Right hindlimb (tissue), 1 donor: Measurements from ENCODE around the gene ITSN1.
"Not testable (repeated sequence)": the region's sequence is repeated elsewhere in the genome, so short reads cannot be mapped to it uniquely, and the experiment has no call there.

Source experiments
- DNase-seq: peaks from one replicate; pipeline ENCODE4 v3.0.0-alpha.2; 2018

Gene ITSN1

DNA sequence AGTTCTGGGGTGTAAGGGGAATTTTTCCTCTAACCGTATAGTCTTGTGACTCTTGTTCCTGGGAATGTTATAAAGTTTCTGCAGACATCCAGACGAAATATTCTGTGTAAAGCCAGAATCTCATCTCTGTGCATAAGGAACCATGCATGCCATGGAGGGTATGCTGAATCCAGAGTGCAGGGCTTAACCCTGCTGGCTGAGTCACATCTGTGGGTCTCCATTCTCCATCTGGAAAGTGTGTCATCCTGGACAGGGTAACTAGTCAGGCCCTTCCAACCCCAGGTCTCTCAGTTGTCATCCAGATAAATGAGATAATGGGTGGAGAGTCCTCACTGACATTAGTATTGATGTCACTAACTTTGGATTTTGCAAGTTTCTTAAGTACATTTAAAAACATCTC lies 224.5 kb downstream of the ITSN1 start:
- DNase-seq, result no peak

DNA sequence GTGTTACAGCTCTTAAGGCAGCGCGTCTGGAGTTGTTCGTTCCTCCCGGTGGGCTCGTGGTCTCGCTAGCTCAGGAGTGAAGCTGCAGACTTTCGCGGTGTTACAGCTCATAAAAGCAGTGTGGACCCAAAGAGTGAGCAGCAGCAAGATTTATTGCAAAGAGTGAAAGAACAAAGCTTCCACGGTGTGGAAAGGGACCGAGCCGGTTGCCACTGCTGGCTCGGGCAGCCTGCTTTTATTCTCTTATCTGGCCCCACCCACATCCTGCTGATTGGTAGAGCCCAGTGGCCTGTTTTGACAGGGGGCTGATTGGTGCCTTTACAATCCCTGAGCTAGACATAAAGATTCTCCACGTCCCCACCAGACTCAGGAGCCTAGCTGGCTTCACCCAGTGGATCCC lies 225.6 kb downstream of the ITSN1 start:
- DNase-seq, result not testable (repeated sequence)

DNA sequence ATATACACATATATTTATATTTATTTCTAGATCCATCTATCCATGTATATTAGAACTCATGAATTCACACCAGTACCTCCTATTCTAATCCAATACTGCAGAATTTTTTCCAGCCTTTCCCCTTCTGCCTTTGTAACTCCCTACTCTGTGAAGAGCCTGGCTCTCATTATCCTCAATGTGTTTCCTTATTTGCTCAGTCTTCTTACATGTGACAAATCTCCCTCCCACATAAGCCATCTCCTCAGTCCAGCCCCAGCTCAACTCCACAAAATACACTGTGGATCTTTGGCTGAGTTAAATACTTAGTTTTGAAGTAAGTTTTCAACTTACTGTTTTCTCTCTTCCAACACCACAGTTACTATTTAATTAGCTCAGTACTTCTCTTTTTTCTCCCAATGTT lies 227.6 kb downstream of the ITSN1 start:
- no peak for DNase-seq

DNA sequence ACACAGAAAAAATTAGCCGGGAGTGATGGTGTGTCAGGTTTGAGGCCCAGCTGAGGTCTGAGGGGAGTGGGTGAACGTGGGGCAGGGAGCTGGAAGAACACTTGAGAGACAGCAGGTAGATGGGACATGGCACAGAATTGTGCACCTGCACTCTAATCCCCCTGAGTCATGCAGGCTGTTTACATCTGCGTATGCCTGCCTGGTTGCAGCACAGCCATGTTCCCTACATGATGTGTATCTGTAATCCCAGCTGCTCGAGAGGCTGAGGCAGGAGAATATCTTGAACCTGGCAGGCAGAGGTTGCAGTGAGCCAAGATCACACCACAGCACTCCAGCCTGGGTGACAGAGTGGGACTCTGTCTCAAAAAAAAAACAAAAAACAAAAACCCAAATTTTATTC lies 228.5 kb downstream of the ITSN1 start:
- DNase-seq, result no peak

DNA sequence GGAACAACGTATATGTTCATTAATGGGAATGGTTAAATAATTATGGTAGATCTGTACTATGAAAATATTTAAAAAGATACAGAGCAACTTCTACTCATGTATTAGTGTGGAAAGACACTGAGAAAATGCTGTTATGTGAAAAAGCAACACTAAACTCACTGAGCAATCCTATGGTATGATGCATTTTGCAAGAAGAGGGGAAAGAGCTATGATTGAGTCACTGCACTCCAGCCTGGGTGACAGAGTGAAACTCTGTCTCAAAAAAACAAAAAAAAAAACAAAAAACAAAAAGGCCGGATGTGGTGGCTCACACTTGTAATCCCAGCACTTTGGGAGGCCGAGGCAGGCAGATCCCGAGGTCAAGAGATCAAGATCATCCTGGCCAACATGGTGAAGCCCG lies 228.9 kb downstream of the ITSN1 start:
- no peak for DNase-seq

DNA sequence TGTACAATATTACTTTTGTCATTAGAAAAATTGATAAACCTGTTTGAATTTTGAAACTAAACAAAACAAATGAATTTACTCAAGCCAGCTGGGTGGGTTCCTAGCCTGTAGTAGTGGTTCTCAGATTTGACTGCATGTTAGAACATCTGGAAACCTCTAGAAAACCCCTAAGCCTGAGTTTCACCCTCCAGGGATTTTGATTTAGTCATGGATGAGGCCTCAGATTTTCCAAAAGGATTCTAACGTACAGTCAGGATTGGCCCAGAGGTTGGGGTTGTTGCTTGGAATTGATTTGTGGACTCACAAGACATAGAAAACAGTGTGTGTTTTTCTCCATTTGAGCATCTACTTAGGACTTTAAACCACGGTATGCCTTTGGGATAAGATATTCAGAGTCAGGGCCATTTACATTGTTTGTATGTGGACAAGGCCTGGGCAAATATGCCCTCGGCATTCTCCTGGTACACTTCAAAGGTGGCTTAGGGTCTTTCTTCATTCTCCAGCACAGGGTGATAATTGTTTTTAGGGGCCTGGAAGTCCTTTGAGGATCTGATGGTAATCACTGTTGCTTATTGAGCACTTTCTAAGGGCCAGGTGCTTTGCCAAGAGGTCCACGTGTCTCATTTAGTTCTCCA lies 230.7 kb downstream of the ITSN1 start:
- no peak for DNase-seq

DNA sequence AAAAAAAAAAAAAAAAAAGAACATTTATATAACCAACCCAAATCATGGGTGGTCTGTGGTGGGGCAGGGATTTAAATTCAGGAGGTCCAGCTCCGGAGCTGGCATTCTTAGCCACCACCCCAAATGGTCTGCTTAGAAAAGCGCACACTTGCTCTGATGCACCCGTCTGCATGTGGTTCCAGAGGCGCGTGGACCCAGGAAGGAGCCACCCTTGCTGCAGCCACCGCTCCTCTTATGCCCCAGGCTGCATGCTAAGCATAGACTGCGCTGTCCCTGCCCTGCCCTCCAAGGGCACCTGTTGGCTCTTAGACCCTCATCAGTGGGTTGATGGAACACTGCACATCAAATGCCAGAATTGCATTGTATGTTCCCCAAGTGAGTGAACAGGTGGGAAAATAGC lies 231.9 kb downstream of the ITSN1 start:
- DNase-seq, result no peak

DNA sequence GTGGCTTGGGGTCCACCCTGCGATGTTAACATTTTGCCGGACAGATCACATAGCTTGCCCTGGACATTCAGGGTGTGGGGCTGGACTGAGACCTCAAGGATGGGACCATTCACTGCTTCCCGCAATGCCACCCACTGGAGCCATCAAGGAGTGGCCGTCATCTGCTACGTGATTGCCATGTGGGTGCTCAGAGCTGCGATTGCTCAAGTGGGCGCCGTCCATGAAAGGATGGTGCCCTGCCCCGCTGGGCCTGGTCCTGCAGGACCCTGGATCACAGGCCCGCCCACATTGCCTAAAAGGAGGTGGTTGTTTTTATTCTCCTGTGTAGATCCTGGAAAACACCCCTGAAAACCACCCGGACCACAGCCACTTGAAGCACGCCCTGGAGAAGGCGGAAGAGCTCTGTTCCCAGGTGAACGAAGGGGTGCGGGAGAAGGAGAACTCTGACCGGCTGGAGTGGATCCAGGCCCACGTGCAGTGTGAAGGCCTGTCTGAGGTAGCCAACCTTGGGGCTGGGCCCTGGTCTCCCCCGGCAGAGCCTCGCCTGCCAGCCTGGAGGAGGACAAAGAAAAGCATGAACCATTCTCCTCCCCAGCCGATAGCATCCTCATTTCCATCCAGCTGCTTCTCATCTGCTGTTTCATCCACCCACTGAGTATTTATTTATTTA lies 232.9 kb downstream of the ITSN1 start:
- DNase-seq, result no peak

DNA sequence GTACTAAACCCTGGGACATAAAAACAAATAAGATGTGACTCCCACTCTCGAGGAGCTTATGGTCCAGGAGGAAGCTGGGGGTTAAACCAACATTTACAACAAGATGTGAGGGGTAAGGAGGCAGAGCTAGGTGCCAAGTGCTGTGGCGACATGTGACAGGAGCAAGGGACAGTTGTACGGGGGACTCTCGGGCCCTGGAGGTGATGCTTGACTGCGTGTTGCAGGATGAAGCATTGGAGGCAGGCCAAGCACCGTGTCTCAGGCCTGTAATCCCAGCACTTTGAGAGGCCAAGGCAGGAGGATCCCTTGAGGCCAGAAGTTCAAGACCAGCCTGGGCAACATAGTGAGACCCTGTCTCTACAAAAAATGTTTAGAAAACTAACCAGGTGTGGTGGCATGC lies 236.5 kb downstream of the ITSN1 start:
- DNase-seq, result no peak

DNA sequence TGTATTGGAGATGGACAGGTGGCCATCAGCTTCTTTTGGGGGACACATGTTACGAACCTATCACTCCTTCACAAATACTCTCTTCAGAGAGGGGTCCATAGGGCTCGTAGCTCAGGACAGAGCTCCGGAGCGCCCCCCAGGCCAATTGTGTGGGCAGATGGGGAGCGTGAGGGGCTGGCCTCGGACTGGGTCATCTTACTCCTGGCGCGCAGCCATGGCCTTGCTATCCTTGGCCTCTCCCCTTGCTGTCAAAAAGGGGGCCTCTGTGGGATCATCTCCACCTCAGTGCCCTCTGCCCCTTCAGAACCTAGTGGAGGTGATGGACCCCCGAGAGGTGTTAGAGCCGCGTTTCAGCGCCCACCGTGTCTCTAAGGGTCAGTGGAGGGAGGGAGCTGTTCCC lies 238.3 kb downstream of the ITSN1 start:
- no peak for DNase-seq

DNA sequence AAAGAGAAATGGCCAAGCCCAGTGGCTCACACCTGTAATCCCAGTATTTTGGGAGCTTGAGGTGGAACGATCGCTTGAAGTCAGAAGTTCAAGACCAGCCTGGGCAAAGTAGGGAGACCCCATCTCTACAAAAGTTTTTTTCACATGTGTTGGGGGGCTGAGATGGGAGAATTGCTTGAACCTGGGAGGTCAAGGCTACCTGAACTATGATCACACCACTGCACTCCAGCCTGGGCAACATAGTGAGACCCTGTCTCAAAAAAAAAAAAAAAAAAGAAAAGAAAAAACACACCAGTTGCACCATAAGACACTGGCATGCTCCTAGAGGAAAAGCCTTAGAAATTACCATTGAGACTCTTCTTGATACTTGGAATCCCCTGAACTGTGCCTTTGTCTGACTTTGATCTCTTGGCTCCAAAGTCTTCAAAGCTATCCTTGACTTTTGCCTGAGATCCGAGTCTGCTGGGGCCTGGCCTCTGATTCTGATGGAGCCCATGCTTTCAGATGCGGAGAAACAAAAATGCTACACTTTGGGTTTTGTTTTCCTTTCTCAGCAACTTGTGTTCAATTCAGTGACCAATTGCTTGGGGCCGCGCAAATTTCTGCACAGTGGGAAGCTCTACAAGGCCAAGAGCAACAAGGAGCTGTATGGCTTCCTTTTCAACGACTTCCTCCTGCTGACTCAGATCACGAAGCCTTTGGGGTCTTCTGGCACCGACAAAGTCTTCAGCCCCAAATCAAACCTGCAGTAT lies 239.6 kb downstream of the ITSN1 start:
- DNase-seq, result no peak

DNA sequence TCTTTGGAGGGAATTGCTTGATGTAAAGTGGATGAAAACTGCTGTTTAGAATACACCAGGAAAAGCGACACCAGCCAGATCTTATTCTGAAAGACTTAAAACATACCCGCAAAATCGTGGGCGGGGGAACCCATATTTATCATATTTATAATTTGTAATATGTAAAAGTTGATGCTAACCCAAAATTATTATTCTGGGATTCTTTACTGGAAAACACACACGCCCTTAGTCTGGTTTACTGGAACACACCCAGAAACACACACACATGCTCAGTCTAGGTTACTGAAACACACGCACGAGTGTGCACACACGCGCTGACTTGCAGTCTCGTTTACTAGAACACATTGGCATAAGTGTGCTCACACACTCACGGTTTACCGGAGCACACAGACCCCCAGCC lies 240.8 kb downstream of the ITSN1 start:
- peak; percentile 40 for DNase-seq

DNA sequence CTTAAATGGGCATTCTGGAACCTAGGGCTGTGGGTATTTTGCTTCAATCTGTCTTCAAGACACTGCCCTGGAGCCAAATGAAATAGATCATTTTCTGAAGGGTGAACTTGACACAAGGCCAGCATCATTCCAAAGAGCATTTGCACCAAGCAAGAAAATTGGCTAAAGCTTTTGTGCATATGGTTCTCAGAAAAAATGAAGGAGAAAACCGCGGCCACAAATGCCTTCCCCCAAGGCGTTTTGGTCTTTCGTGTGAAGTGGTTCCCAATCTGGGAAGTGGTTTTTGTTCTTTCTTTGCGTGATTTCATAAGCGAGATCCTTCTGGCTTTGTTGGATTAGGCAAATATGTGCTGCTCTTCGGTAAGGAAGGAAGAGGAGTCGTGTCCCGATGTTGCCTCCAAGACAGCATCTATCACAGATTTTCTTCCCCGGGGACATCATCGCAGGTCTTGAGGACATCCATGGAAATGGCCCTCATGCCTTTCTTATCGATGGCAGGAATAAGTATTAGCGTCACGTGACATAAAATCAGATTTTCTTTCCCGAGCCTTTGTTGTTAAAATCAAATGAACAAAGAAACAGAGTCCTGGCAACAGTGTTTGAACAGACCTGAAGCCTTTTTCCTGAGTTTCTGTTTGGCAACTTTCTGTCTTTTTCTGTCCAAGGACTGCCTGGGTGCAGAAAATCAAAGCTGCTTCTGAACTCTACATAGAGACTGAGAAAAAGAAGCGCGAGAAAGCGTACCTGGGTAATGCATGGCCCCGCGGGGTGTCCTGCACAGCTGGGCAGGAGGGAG lies 242.3 kb downstream of the ITSN1 start:
- DNase-seq, result peak; percentile 31

DNA sequence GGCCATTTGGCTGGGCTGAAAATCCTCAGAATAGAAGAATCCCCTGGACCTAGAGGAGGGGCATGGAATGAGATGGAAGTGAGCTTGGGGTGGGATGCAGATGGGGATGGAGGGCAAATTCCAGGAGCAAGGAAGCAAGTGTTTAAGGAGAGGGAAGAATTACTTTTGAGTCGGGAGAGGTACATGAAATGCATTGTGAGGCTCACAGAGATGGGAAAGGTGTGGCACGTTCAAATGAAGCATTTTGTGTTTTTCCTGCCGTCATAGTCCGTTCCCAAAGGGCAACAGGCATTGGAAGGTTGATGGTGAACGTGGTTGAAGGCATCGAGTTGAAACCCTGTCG lies 242.8 kb downstream of the ITSN1 start:
- no peak for DNase-seq

DNA sequence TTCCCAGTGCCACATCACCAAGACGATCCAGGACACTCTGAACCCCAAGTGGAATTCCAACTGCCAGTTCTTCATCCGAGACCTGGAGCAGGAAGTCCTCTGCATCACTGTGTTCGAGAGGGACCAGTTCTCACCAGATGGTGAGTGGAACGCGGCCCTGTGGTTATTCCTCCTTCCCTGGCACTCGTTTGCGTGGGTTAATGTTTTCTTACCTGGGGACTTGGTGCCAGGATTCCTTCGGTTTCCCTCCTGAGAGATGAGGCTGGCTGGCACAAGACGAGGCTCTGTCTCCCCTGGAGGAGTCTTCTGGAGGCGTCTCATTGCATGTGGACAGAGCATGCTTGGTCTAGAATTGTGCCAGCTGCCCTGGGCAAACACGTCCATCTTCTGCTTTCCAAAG lies 244.0 kb downstream of the ITSN1 start:
- no peak for DNase-seq

DNA sequence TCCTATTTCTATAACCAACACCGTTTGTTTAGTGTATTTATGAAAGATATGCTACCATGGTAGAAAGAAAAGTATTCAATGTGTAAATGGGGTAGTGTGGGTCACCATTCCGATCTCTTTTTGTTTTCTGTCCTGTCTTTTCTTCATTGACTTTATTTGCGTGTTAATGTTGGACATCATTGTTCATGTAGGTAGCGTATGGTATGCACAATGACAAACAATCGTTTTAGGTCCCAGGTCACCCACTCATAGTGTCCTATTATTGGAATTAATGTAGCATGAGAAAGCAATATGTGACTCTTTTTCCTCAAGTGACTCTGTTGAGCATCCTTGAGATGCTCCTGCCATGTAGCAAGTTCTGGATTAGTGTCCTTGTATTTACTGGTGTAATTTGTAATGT lies 247.9 kb downstream of the ITSN1 start:
- no peak for DNase-seq

DNA sequence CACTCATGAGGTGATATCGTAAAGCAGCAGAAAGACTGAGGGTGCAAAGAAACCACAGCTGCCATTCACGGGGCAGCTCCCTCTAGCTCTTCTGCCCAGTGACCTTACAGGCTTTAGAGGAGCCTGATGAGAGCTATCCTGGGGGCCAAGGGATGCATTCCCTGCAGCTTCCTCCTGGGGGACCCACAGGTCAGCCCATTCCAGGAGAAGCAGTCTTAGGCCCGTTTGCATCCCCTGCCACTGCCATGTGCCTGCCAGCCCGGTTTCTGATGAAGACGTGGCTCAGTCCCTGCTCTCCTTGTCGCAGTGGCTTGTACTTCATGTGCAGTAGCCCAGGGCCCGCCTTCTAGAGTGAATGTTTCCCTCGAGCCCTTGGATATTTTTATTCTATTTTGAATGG lies 250.6 kb downstream of the ITSN1 start:
- DNase-seq, result no peak

DNA sequence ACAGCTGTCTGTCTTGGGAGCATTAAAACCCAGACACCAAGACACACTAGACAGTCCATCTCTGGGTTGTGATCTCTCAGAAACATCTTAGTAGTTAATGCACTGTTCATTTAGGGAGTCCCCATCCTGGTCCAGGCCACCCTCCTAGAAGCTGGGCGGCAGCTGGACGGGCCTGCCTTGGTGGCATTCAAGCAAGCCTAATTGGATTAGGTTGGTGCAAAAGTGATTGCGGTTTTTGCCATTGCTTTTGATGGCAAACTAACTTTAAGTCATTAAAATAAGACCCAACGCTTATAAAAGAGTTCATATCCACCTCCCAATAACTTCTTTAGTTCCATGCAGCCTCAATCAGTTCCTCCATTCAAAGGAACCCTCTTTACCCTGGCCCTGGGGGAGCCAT lies 251.6 kb downstream of the ITSN1 start:
- no peak for DNase-seq

DNA sequence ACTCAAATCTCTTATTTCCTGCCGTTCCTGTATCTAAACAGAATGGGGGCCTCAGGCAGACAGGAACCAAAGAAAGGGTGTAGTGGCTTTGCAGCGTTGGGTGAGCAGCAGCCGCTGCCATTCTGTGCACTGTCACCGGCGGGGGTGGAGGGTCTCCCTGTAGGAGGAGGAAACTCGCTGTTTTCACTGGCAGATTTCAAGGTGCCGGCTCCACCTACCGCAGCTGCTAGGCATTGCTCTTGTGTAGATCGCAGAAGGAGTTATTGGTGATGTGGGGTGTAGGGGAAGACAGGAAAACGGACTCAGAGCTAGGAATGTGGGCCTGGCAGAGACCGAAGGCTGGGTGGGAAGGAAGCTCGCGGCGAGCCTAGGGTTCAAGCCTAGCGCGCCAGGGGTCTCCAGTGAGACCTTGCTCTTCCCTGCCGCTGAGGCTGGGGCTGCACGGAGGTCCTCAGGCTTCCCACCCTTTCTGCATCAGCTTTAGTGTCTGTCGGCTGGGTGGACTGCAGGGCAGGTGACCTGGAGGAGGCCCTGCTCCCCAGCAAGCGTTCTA lies 252.5 kb downstream of the ITSN1 start:
- DNase-seq, result peak; percentile 93

DNA sequence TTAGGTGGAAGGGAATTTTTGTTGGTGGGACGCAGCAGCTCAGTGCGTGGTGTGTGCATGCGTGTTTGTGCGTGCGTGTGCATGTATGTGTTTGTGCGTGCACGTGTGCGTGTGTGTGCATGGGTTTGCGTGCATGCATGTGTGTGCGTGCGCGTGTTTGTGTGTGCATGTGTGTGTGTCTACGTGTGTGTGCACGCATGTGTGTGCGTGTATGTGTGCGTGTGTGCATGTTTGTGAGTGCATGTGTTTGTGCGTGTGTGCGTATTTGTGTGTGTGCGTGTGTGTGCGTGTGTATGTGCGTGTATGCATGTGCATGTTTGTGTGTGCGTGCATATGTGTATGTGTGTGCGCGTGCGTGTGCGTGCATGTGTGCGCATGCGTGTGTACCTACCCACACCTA lies 253.1 kb downstream of the ITSN1 start:
- no peak for DNase-seq

DNA sequence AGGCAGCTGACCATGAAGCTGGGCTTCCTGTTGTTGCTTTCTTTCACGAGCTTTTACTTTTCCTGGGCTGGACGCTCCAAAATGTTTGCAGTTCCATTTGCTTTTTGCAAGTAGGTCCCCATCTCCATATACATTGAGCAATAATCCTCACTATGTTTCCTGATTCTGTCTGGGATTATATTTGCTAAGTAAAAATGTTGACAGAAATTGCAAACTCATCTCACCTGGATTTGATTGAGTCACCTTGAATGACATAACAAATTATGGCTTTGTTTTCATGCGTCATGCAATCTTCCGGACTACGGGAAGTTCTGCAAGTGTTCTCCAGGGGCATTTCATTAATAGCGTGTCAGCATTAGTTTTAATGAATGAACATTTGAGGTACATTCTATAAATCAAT lies 254.4 kb downstream of the ITSN1 start:
- no peak for DNase-seq

DNA sequence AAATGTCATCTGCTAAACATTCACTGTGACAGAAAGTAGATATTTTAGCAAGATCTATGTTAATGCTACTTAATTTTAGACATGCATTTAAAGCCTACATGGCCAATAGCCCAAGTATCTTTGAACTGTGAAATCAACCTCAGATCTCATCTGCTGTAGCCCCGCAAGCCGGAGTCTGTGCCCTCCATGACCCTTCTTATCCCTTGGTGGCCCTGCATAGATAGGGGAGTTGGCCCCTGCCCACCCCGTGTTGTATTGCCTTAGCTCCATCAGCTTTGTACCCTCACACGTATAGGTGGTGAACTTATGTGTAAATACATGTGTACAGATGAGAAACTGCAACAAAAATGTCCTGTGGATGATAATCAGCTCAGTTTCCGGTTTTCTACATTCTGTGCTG lies 254.8 kb downstream of the ITSN1 start:
- DNase-seq, result no peak

DNA sequence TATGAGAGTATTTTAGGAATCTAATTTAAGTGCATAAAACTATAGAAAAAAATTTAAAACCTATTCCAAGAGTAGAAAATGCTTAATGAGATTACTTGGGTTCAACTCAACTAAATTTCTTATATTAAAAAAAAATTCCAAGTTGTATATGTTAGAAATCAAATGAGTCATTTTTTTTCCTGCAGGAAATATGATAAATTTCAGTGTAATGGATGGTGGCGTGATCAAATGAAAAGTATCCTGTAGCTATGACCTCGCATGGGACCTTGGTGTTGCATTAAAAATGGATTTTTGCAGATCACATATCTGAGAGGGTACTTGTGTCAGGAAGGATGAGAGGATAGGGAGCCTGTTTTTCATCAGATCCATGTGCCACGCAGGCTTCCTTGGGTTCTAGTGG lies 255.4 kb downstream of the ITSN1 start:
- no peak for DNase-seq
